HG03520 (cell line): Measurements from ENCODE around the gene FAM171A1.

Experiments used
- ATAC-seq: cut with Tn5 transposase; IDR thresholded peaks from one replicate; pipeline ENCODE4 v1.9.1; 2021; ENCODE audit warnings: mild to moderate bottlenecking, moderate library complexity; ENCODE audit not compliant: unreplicated experiment

Gene FAM171A1

GRCh38 chr10:15180736-15181135 lies 190.4 kb downstream of the FAM171A1 start:
- ATAC-seq: no peak

GRCh38 chr10:15176269-15176668 lies 194.8 kb downstream of the FAM171A1 start:
- no peak for ATAC-seq

- ATAC-seq: no peak
These were observed 195.5 kb downstream of the FAM171A1 start for GRCh38 chr10:15175587-15175986.

- no peak for ATAC-seq
These were observed 198.7 kb downstream of the FAM171A1 start for GRCh38 chr10:15172306-15172840.

GRCh38 chr10:15169555-15170401 lies 201.3 kb downstream of the FAM171A1 start:
- ATAC-seq: no peak

- peak; percentile 40 for ATAC-seq
These were observed 202.1 kb downstream of the FAM171A1 start for GRCh38 chr10:15168786-15169554.

GRCh38 chr10:15168291-15168785 lies 202.8 kb downstream of the FAM171A1 start, which contains the start of gene NMT2:
TSS of gene NMT2 (minus strand) at chr10:15168693. CDS start at chr10:15168612, 81 bp downstream.
- peak; percentile 91 for ATAC-seq

- ATAC-seq: peak; percentile 37
These were observed 203.4 kb downstream of the FAM171A1 start for GRCh38 chr10:15167411-15168290.

GRCh38 chr10:15166325-15166724 lies 204.8 kb downstream of the FAM171A1 start:
- no peak for ATAC-seq

- ATAC-seq: no peak
These were observed 207.7 kb downstream of the FAM171A1 start for GRCh38 chr10:15163253-15163828.
